IMR-90 (cell line): ENCODE results near the gene CEP70. TPM values are rescaled to one million over a fixed set of nuclear protein-coding genes. Genes with fewer than 3 reads are reported as not detected.

Experiments
- ATAC-seq: fragments of 200-7000 bp; cut with Tn5 transposase; 2 replicates; pipeline ENCODE4 v1.9.1; 2020; ENCODE audit warnings: low read depth, mild to moderate bottlenecking, moderate library complexity
- BruUV-seq: library from RNA; stranded (reverse); fragments of 400-500 nt; replicated peaks from 2 replicates; lab custom pipeline; 2021; lab: Mats Ljungman, UMichigan
- CTCF ChIA-PET: fragments of 300-600 bp; formaldehyde crosslinking; extraction: SDS; loops from one replicate; lab custom pipeline; 2021; ENCODE audit warnings: antibody characterized with exemption; lab: Yijun Ruan, JAX
- POLR2A ChIA-PET: fragments of 300-600 bp; sonication (Branson Sonifier 250); formaldehyde crosslinking; loops from one replicate; lab custom pipeline; 2022; ENCODE audit warnings: antibody characterized with exemption; ENCODE audit not compliant: unreplicated experiment; lab: Charles Lee
- DNase-seq: peaks from one replicate; pipeline ENCODE4 v3.0.0; 2013
- H2AFZ ChIP-seq: replicated peaks from 2 replicates; pipeline ENCODE3; 2013; ENCODE audit warnings: low read length, mild to moderate bottlenecking; ENCODE audit not compliant: poor library complexity
- H2AK5ac ChIP-seq: 2 replicates; pipeline ENCODE4 v1.6.1; 2013; ENCODE audit warnings: low read depth, low read length, inconsistent platforms
- H2AK9ac ChIP-seq: replicated peaks from 2 replicates; pipeline ENCODE3; 2013; ENCODE audit warnings: mild to moderate bottlenecking, low read depth, low read length, moderate library complexity; ENCODE audit not compliant: poor library complexity
- H2BK120ac ChIP-seq: 2 replicates; pipeline ENCODE4 v1.6.1; 2013; ENCODE audit warnings: low read depth, low read length, inconsistent platforms
- H2BK15ac ChIP-seq: 3 replicates; pipeline ENCODE4 v1.6.1; 2013; ENCODE audit warnings: low read depth, low read length, inconsistent platforms
- H2BK20ac ChIP-seq: 2 replicates; pipeline ENCODE4 v1.6.1; 2013; ENCODE audit warnings: low read depth, mild to moderate bottlenecking, inconsistent platforms, low read length, moderate library complexity
- H2BK5ac ChIP-seq: 2 replicates; pipeline ENCODE4 v1.6.1; 2013; ENCODE audit warnings: mild to moderate bottlenecking, low read depth, low read length, inconsistent platforms; ENCODE audit not compliant: poor library complexity, severe bottlenecking
- H3K14ac ChIP-seq: replicated peaks from 2 replicates; pipeline ENCODE4 v1.6.1; 2013; ENCODE audit warnings: low read depth, low read length, inconsistent platforms
- H3K18ac ChIP-seq: 2 replicates; pipeline ENCODE4 v1.6.1; 2013; ENCODE audit warnings: low read depth, low read length, control low read depth
- H3K23ac ChIP-seq: 2 replicates; pipeline ENCODE4 v1.6.1; 2013; ENCODE audit warnings: low read depth, low read length, inconsistent platforms
- H3K27ac ChIP-seq: 2 replicates; pipeline ENCODE4 v1.5.1; 2013; ENCODE audit warnings: mild to moderate bottlenecking, control low read depth, low read length; ENCODE audit not compliant: insufficient read depth
- H3K27me3 ChIP-seq: 2 replicates; pipeline ENCODE4 v1.6.1; 2013; ENCODE audit warnings: low read length; ENCODE audit not compliant: control insufficient read depth, insufficient read depth
- H3K36me3 ChIP-seq: 2 replicates; pipeline ENCODE4 v1.6.1; 2013; ENCODE audit warnings: low read length, mixed read lengths; ENCODE audit not compliant: control insufficient read depth, insufficient read depth
- H3K4ac ChIP-seq: 2 replicates; pipeline ENCODE4 v1.6.1; 2013; ENCODE audit warnings: low read depth, low read length, inconsistent platforms
- H3K4me1 ChIP-seq: 2 replicates; pipeline ENCODE4 v1.6.1; 2013; ENCODE audit warnings: low read length, mixed read lengths; ENCODE audit not compliant: control insufficient read depth, insufficient read depth
- H3K4me2 ChIP-seq: 2 replicates; pipeline ENCODE4 v1.6.1; 2013; ENCODE audit warnings: low read depth, mild to moderate bottlenecking, control low read depth, low read length, moderate library complexity
- H3K4me3 ChIP-seq: 2 replicates; pipeline ENCODE4 v1.5.1; 2013; ENCODE audit warnings: low read depth, mild to moderate bottlenecking, control low read depth, low read length, moderate library complexity; ENCODE audit not compliant: insufficient read depth
- H3K56ac ChIP-seq: 2 replicates; pipeline ENCODE4 v1.6.1; 2013; ENCODE audit warnings: low read length, inconsistent platforms; ENCODE audit not compliant: insufficient read depth; ENCODE audit errors: extremely low read depth
- H3K79me1 ChIP-seq, 2 experiments: 2 replicates each; pipeline ENCODE4 v1.6.1; 2013; ENCODE audit warnings: low read length in 2 of 2, inconsistent platforms in 1 of 2, low read depth in 1 of 2
- H3K9ac ChIP-seq: 2 replicates; pipeline ENCODE4 v1.6.1; 2013; ENCODE audit warnings: low read depth, low read length, control low read depth
- H3K9me1 ChIP-seq: 2 replicates; pipeline ENCODE4 v1.6.1; 2013; ENCODE audit warnings: low read length, inconsistent platforms; ENCODE audit not compliant: insufficient read depth
- H3K9me3 ChIP-seq: 2 replicates; pipeline ENCODE4 v1.6.1; 2013; ENCODE audit warnings: low read length; ENCODE audit not compliant: control insufficient read depth, insufficient read depth
- H4K20me1 ChIP-seq: 2 replicates; pipeline ENCODE4 v1.6.1; 2013; ENCODE audit warnings: low read length, inconsistent platforms; ENCODE audit not compliant: insufficient read depth
- H4K5ac ChIP-seq: 2 replicates; pipeline ENCODE4 v1.6.1; 2013; ENCODE audit warnings: mild to moderate bottlenecking, low read depth, low read length, control low read depth
- H4K8ac ChIP-seq, 2 experiments: 2 replicates each; pipeline ENCODE4 v1.6.1; 2013; ENCODE audit warnings: low read depth in 2 of 2, low read length in 2 of 2, control low read depth in 1 of 2, inconsistent platforms in 1 of 2
- H4K91ac ChIP-seq: 2 replicates; pipeline ENCODE4 v1.6.1; 2013; ENCODE audit warnings: low read depth, low read length, inconsistent platforms; ENCODE audit not compliant: insufficient read depth
- BHLHE40 ChIP-seq: fragments of 150-350 bp; IDR thresholded peaks from 2 replicates; pipeline ENCODE4 v1.6.1; 2016; ENCODE audit warnings: mild to moderate bottlenecking, low read depth, low read length
- RAD21 ChIP-seq: IDR thresholded peaks from 2 replicates; pipeline ENCODE4 v1.6.1; 2012; ENCODE audit warnings: low read length, improper control_type of control experiment
- WGBS, 2 experiments: methylation state at CpG; one replicate each; pipeline versions ENCODE4 v1.1.5 to v1.1.7; 2013; ENCODE audit warnings: missing lambda C conversion rate in 2 of 2; ENCODE audit not compliant: insufficient read length in 1 of 2; ENCODE audit errors: extremely low coverage in 2 of 2; 5-methylcytosine and 5-hydroxymethylcytosine counted together
- dilution Hi-C: fragments of 300-500 bp; cut with HindIII; formaldehyde crosslinking; loops from one replicate; pipeline ENCODE4 v1.14.3; 2018; ENCODE audit warnings: low sequenced_read_pairs; ENCODE audit not compliant: unreplicated experiment
- in situ Hi-C: fragments of 300-500 bp; cut with MboI; formaldehyde crosslinking; loops from 3 replicates; pipeline ENCODE4 v1.14.3; 2019; ENCODE audit warnings: low sequenced_read_pairs, inconsistent platforms, mixed read lengths
- intact Hi-C: fragments of 100-400 bp; cut with micrococcal nuclease; formaldehyde crosslinking; loops from 2 replicates; pipeline ENCODE4 v1.10.0; 2022
- polyA plus RNA-seq, 3 experiments: library from polyadenylated mRNA; depleted of rRNA; stranded (reverse); fragments of >200 nt; gene quantifications; 2 replicates each; pipeline ENCODE4 v1.2.3, GENCODE V29; 2012; ENCODE audit warnings: low replicate concordance in 1 of 3
- total RNA-seq: library from RNA; depleted of rRNA; stranded (reverse); fragments of >200 nt; gene quantifications from 2 replicates; pipeline ENCODE4 v1.2.3, GENCODE V29; 2012

CEP70 gene
- total and polyA plus RNA-seq, 2 of the 4 experiments (the other 2 are of a cell fraction) = 4.6 to 11.1 TPM

- no CpG with 5 or more reads among the region's 4 CpGs for WGBS, 2 experiments
- ChIA-PET CTCF (no interaction called here), POLR2A (no interaction called here)
- Histone ChIP-seq H2BK15ac (no peak overlapping the region), H3K18ac (no peak overlapping the region), H3K9me1 (no peaks in the 10 kb centered on the region; the same call in 1 of the 2 replicates), H3K23ac (no peak overlapping the region), H3K4ac (no peak overlapping the region), H4K91ac (no peak overlapping the region), H4K8ac (no peak overlapping the region), H2BK5ac (no peak overlapping the region), H3K56ac (no peak overlapping the region), H2BK20ac (no peak overlapping the region), H3K9me3 (peaks cover 4% of the 10 kb centered on the region; the same call in 1 of the 2 replicates), H3K27me3 (no peaks in the 10 kb centered on the region), H3K4me1 (no peaks in the 10 kb centered on the region), H4K20me1 (no peaks in the 10 kb centered on the region), H3K4me2 (no peak overlapping the region), H3K14ac (no peak overlapping the region), H2AK9ac (no peak overlapping the region), H2BK120ac (no peak overlapping the region), H3K4me3 (no peak overlapping the region), H4K5ac (no peak overlapping the region), H3K9ac (no peak overlapping the region), H3K79me1 (peaks cover 8 to 10% of the 10 kb centered on the region in 2 experiments; a peak in 2 of 4 replicates), H2AFZ (no peak overlapping the region), H3K27ac (no peak overlapping the region), H2AK5ac (no peak overlapping the region), H3K36me3 (no peaks in the 10 kb centered on the region)
- in situ Hi-C loops = loop anchor here (25.0 kb wide), 1 partner anchor 759 kb away; the partner anchor contains the start of gene MRPS22
- ATAC-seq (no peak), DNase-seq (no peak)
- TF ChIP-seq BHLHE40 (no peak), RAD21 (no peak)
- no TSS peak for BruUV-seq
- dilution Hi-C loops = no loop called here
- intact Hi-C loops = no loop called here
Observed at GRCh38 chr3:138578141-138578540, 15.9 kb downstream of the CEP70 start.
